Measurements from ENCODE around the gene MATN1.

MATN1 gene

GRCh38 chr1:30727824-30728223 is 4.4 kb upstream of the MATN1 start:
- Histone ChIP-seq H3K9me2 (replicated peaks; ENCODE audit: low read depth, low read length) (no peaks in the 10 kb centered on the region), H3K36me3 (ENCODE audit: insufficient read depth, low read length) (peaks cover 5% of the 10 kb centered on the region; the same call in 1 of the 2 replicates), H3K79me2 (ENCODE audit: insufficient read depth, low read length) (no peaks in the 10 kb centered on the region), H3K4me1 (ENCODE audit: insufficient read depth, low read length, poor library complexity, severe bottlenecking) (no peaks in the 10 kb centered on the region), H3K27me3 (ENCODE audit: insufficient read depth, low read length, poor library complexity, severe bottlenecking) (no peaks in the 10 kb centered on the region), H3K9me3 (ENCODE audit: insufficient read depth, low read depth, low read length) (no peaks in the 10 kb centered on the region), H3F3A (ENCODE audit: low read depth) (peaks cover 2% of the 10 kb centered on the region; the same call in 1 of the 2 replicates), H3K4me3 (ENCODE audit: low read length, poor library complexity, severe bottlenecking) (no peak overlapping the region), H2AFZ (ENCODE audit: low read length) (no peak overlapping the region), H4K20me1 (ENCODE audit: insufficient read depth, low read length, poor library complexity, severe bottlenecking) (no peaks in the 10 kb centered on the region), H3K9ac (ENCODE audit: low read depth, low read length, poor library complexity, severe bottlenecking) (no peak overlapping the region), H3K4me2 (ENCODE audit: low read depth, low read length, poor library complexity, severe bottlenecking) (no peak overlapping the region)
- no peak for TF ChIP-seq CTCF (conservative IDR thresholded peaks at IDR 0.05; ENCODE audit: low read length)
- TF ChIP-seq EZH2phosphoT487 (IDR thresholded peaks at IDR 0.05; ENCODE audit: borderline replicate concordance): no peak

GRCh38 chr1:30726773-30727684 is 3.6 kb upstream of the MATN1 start:
- no peak overlapping the region for H3K4me3 ChIP-seq (ENCODE audit: low read length, poor library complexity, severe bottlenecking)
- no peaks in the 10 kb centered on the region for H3K27me3 ChIP-seq (ENCODE audit: insufficient read depth, low read length, poor library complexity, severe bottlenecking)
- H3K4me2 ChIP-seq (ENCODE audit: low read depth, low read length, poor library complexity, severe bottlenecking): no peak overlapping the region
- no peaks in the 10 kb centered on the region for H3K9me3 ChIP-seq (ENCODE audit: insufficient read depth, low read depth, low read length)
- no peaks in the 10 kb centered on the region for H3K9me2 ChIP-seq (replicated peaks; ENCODE audit: low read depth, low read length)
- H3K79me2 ChIP-seq (ENCODE audit: insufficient read depth, low read length): no peaks in the 10 kb centered on the region
- H3K4me1 ChIP-seq (ENCODE audit: insufficient read depth, low read length, poor library complexity, severe bottlenecking): no peaks in the 10 kb centered on the region
- no peaks in the 10 kb centered on the region for H3F3A ChIP-seq (ENCODE audit: low read depth)
- no peak overlapping the region for H3K9ac ChIP-seq (ENCODE audit: low read depth, low read length, poor library complexity, severe bottlenecking)
- H4K20me1 ChIP-seq (ENCODE audit: insufficient read depth, low read length, poor library complexity, severe bottlenecking): no peaks in the 10 kb centered on the region
- H3K36me3 ChIP-seq (ENCODE audit: insufficient read depth, low read length): no peaks in the 10 kb centered on the region
- no peak for TF ChIP-seq EZH2phosphoT487 (IDR thresholded peaks at IDR 0.05; ENCODE audit: borderline replicate concordance)
- TF ChIP-seq CTCF (conservative IDR thresholded peaks at IDR 0.05; ENCODE audit: low read length): no peak
- no peak overlapping the region for H2AFZ ChIP-seq (ENCODE audit: low read length)

- no peaks in the 10 kb centered on the region for H3K36me3 ChIP-seq (ENCODE audit: insufficient read depth, low read length)
- no peak overlapping the region for H3K4me3 ChIP-seq (ENCODE audit: low read length, poor library complexity, severe bottlenecking)
- TF ChIP-seq CTCF (conservative IDR thresholded peaks at IDR 0.05; ENCODE audit: low read length) (no peak), EZH2phosphoT487 (IDR thresholded peaks at IDR 0.05; ENCODE audit: borderline replicate concordance) (no peak)
Measured at GRCh38 chr1:30726236-30726635, 2.9 kb upstream of the MATN1 start.

More at GRCh38 chr1:30726236-30726635, 2.9 kb upstream of the MATN1 start:
- Histone ChIP-seq H3K79me2 (ENCODE audit: insufficient read depth, low read length) (no peaks in the 10 kb centered on the region), H3K9me2 (replicated peaks; ENCODE audit: low read depth, low read length) (no peaks in the 10 kb centered on the region), H3K9me3 (ENCODE audit: insufficient read depth, low read depth, low read length) (no peaks in the 10 kb centered on the region), H2AFZ (ENCODE audit: low read length) (no peak overlapping the region), H4K20me1 (ENCODE audit: insufficient read depth, low read length, poor library complexity, severe bottlenecking) (no peaks in the 10 kb centered on the region), H3K27me3 (ENCODE audit: insufficient read depth, low read length, poor library complexity, severe bottlenecking) (no peaks in the 10 kb centered on the region), H3K4me2 (ENCODE audit: low read depth, low read length, poor library complexity, severe bottlenecking) (no peak overlapping the region), H3K4me1 (ENCODE audit: insufficient read depth, low read length, poor library complexity, severe bottlenecking) (no peaks in the 10 kb centered on the region), H3K9ac (ENCODE audit: low read depth, low read length, poor library complexity, severe bottlenecking) (no peak overlapping the region), H3F3A (ENCODE audit: low read depth) (no peaks in the 10 kb centered on the region)

All from Loucy (cell line).